K562 (cell line): ENCODE measurements around the gene COL8A2. TPM values are rescaled to one million over a fixed set of nuclear protein-coding genes. Genes with fewer than 3 reads are reported as not detected.

Experiments used
- ARID2 ChIP-seq: fragments of 450-650 bp; IDR thresholded peaks from 2 replicates; pipeline ENCODE4 v1.6.1; 2017; ENCODE audit warnings: antibody characterized with exemption, mild to moderate bottlenecking
- CREB5 ChIP-seq: fragments of 250-450 bp; sonication (Bioruptor Pico); IDR thresholded peaks from 2 replicates; pipeline ENCODE4 v1.5.0; 2020; ENCODE audit warnings: mild to moderate bottlenecking
- HDAC2 ChIP-seq: fragments of 450-650 bp; IDR thresholded peaks from 2 replicates; pipeline ENCODE4 v1.6.1; 2016; ENCODE audit warnings: mild to moderate bottlenecking
- MAFK ChIP-seq: IDR thresholded peaks from 2 replicates; pipeline ENCODE4 v1.6.1; 2011; ENCODE audit warnings: low read length, improper control_type of control experiment
- RCOR1 ChIP-seq, 2 experiments: IDR thresholded peaks; 2 replicates each; pipeline ENCODE4 v1.6.1; 2012; ENCODE audit warnings: low read depth in 2 of 2, low read length in 2 of 2, borderline replicate concordance in 1 of 2, improper control_type of control experiment in 1 of 2
- TAF1 ChIP-seq: IDR thresholded peaks from 2 replicates; pipeline ENCODE4 v1.6.1; 2011; ENCODE audit warnings: mild to moderate bottlenecking, low read length, moderate library complexity; ENCODE audit not compliant: insufficient read depth, control insufficient read depth, severe bottlenecking; ENCODE audit errors: extremely low read depth
- TAL1 ChIP-seq: fragments of 450-650 bp; IDR thresholded peaks from 2 replicates; pipeline ENCODE4 v1.6.1; 2016; ENCODE audit warnings: mild to moderate bottlenecking
- TARDBP ChIP-seq: fragments of 450-650 bp; IDR thresholded peaks from 2 replicates; pipeline ENCODE4 v1.6.1; 2016
- TCF7 ChIP-seq: sonication (generic); IDR thresholded peaks from 2 replicates; pipeline ENCODE4 v1.6.1; 2016; ENCODE audit warnings: antibody characterized with exemption, borderline replicate concordance
- ZBTB17 ChIP-seq: fragments of 450-650 bp; formaldehyde crosslinking; IDR thresholded peaks from 2 replicates; pipeline ENCODE4 v1.4.0; 2020; ENCODE audit warnings: mild to moderate bottlenecking
- ZNF124 ChIP-seq: sonication (generic); formaldehyde crosslinking; IDR thresholded peaks from 2 replicates; pipeline ENCODE4 v1.8.1; 2022; ENCODE audit warnings: missing genetic modification reagents
- ZNF407 ChIP-seq: fragments of 450-650 bp; IDR thresholded peaks from 2 replicates; pipeline ENCODE4 v1.6.1; 2016; ENCODE audit warnings: low read depth
- ZNF609 ChIP-seq: sonication (generic); formaldehyde crosslinking; IDR thresholded peaks from 2 replicates; pipeline ENCODE4 v1.8.1; 2023; ENCODE audit warnings: missing genetic modification reagents, mild to moderate bottlenecking, borderline replicate concordance
- polyA plus RNA-seq, 8 experiments: library from polyadenylated mRNA; depleted of rRNA in 4 of 8; stranded (reverse) in 5 of 8; unstranded in 3 of 8; fragments of >200 nt; fragmentation: Nextera tagmentation in 2 of 8; fragmentation: Illumina TruSeq in 1 of 8; extraction: Ambion mirVana in 2 of 8; extraction: Trizol in 1 of 8; gene quantifications; 2 replicates each; pipeline versions ENCODE4 v1.2.1 to v1.2.3, GENCODE V29; 2011 to 2014; ENCODE audit warnings: inconsistent platforms in 1 of 8, missing spikeins in 1 of 8
- total RNA-seq, 7 experiments: library from RNA; depleted of rRNA in 6 of 7; stranded (reverse); fragments of >200 nt in 6 of 7; fragmentation: Illumina TruSeq in 2 of 7; extraction: Trizol in 2 of 7; gene quantifications; 2 replicates each; pipeline versions ENCODE4 v1.2.1 to v1.2.3, GENCODE V29; 2011 to 2021; ENCODE audit warnings: low replicate concordance in 1 of 7

COL8A2 gene
- total and polyA plus RNA-seq, 9 of the 15 experiments (the other 6 are each of a cell fraction or from before 2014, with no cell fraction given): 0.03 to 0.14 (median 0.04) TPM; not detected in 5

DNA sequence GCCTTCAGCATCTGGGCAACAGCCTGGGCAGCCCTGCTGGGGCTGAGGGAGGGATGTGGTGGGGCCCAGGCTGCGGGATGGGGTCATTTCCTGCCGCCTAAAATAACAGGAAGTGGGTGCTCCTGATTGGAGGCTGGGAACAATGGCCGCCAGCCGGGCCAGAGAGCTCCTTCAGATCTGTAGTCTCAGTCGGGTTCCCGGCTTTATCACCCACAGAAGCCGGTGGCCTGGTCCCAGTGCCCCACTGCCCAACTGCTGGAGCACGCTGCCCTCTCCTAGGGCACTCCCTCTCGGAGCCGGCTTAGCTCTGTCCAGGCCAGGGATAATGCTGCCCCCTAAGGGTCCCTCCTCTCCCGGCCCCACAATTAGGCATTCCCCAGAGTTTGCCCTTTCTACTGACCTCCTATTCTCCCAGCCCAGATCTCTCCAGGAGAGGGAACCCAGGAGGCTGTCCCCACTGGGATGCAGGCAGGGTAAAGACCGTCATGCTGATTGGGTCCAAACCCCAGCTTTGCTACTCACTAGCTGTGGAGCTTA, 36.0 kb upstream of the COL8A2 start (continued):
- no peak for TF ChIP-seq ZNF407
- peak; percentile 46 to 47; a peak in 1 of 4 replicates for TF ChIP-seq RCOR1 (IDR thresholded peaks at IDR 0.05; ENCODE audit: borderline replicate concordance in 1 of 2, low read depth in 2 of 2, low read length in 2 of 2)
- peak; percentile 47; the same call in 1 of the 2 replicates for TF ChIP-seq CREB5 (CRISPR knock-in tag)
- TF ChIP-seq TCF7: no peak
- no peak for TF ChIP-seq MAFK
- no peak for TF ChIP-seq TAL1
- TF ChIP-seq ZNF124 (CRISPR knock-in tag): no peak
- TF ChIP-seq ZBTB17 (CRISPR knock-in tag): peak; percentile 59; the same call in 1 of the 2 replicates
- 0 out of 2 replicates have a peak, but pooled peaks have one; percentile 20 for TF ChIP-seq ARID2
- 0 out of 2 replicates have a peak, but pooled peaks have one; percentile 28 for TF ChIP-seq ZNF609 (CRISPR knock-in tag)
- peak; percentile 43 for TF ChIP-seq TAF1
- peak; percentile 54; the same call in 1 of the 2 replicates for TF ChIP-seq HDAC2
- 0 out of 2 replicates have a peak, but pooled peaks have one; percentile 28 for TF ChIP-seq TARDBP
